ENCODE data around the gene CLCN3.

- TF ChIP-seq POLR2A (IDR thresholded peaks at IDR 0.05) (no peak), POLR2AphosphoS5 (IDR thresholded peaks at IDR 0.05) (no peak)
Measured at GRCh38 chr4:169770416-169770815, 150.0 kb downstream of the CLCN3 start.
